WERI-Rb-1 (cell line): ENCODE measurements around the gene PGC.

ENCODE experiments used
- DNase-seq: peaks from one replicate; pipeline ENCODE4 v3.0.0-alpha.2; 2020
- H3K27ac ChIP-seq: fragments of 250-450 bp; sonication (Bioruptor Pico); 2 replicates; pipeline ENCODE4 v1.5.1; 2020; ENCODE audit warnings: mild to moderate bottlenecking, moderate library complexity
- H3K27me3 ChIP-seq: fragments of 250-450 bp; sonication (Bioruptor Pico); 2 replicates; pipeline ENCODE4 v1.5.1; 2021; ENCODE audit warnings: mild to moderate bottlenecking, low read depth, moderate library complexity; ENCODE audit not compliant: insufficient read depth, severe bottlenecking
- H3K36me3 ChIP-seq: fragments of 250-450 bp; sonication (Bioruptor Pico); 2 replicates; pipeline ENCODE4 v1.5.1; 2020; ENCODE audit warnings: mild to moderate bottlenecking, moderate library complexity
- H3K4me3 ChIP-seq: 2 replicates; pipeline ENCODE4 v1.5.1; 2011; ENCODE audit warnings: low read depth, mild to moderate bottlenecking, control low read depth, low read length
- H3K9me3 ChIP-seq: fragments of 250-450 bp; sonication (Bioruptor Pico); 2 replicates; pipeline ENCODE4 v1.5.1; 2021; ENCODE audit warnings: mild to moderate bottlenecking, moderate library complexity; ENCODE audit not compliant: severe bottlenecking
- TF ChIP-seq, protein P1 (sequence below): IDR thresholded peaks from 2 replicates; pipeline ENCODE4 v1.5.1; 2011; ENCODE audit warnings: low read depth, mild to moderate bottlenecking, control low read depth, inconsistent platforms, low read length

The PGC gene

DNA sequence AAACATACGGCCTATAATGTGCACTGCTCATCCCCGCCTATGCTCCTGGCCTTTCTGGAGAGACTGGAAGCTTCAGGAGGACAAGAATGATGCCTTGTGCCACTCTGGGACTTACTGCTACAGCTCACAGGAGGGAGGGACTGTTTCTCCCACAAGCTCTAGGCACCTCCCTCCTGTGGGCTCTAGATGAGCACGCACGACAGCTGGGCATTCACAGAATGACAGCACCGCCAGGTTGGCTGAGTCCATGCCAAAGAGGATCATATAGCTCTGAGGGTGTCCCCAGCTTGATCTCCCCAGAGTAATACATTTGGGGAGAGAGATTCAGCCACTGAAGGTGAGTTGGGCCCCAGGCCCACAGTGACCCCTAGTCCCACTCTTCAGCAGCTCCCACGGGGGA is 10.1 kb upstream of the PGC start:
- H3K4me3 ChIP-seq: no peak overlapping the region
- DNase-seq: peak; percentile 55

DNA sequence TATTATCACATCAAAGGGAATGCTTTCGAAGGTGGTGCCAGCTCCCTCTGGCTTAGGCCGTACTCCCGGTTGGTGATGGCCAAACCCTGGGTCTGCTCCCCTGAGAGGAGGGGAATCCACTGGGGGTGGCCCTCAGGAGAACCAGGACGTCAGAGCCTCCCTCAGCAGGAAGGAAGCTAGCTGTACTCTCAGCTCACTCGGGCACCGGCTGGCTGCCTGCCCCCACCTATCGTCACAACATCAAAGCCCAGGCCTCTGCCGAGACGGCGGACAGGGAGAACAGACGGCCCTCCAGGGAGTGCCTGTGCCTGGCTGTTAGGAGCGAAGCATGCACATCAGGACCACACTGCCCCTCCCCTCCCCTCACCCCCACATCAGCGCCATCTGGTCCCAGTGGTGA is 9.2 kb upstream of the PGC start:
- Histone ChIP-seq H3K4me3 (no peak overlapping the region), H3K27ac (no peak overlapping the region), H3K27me3 (no peaks in the 10 kb centered on the region), H3K36me3 (no peaks in the 10 kb centered on the region), H3K9me3 (no peaks in the 10 kb centered on the region)
- no peak for DNase-seq
- TF ChIP-seq, protein P1, sequence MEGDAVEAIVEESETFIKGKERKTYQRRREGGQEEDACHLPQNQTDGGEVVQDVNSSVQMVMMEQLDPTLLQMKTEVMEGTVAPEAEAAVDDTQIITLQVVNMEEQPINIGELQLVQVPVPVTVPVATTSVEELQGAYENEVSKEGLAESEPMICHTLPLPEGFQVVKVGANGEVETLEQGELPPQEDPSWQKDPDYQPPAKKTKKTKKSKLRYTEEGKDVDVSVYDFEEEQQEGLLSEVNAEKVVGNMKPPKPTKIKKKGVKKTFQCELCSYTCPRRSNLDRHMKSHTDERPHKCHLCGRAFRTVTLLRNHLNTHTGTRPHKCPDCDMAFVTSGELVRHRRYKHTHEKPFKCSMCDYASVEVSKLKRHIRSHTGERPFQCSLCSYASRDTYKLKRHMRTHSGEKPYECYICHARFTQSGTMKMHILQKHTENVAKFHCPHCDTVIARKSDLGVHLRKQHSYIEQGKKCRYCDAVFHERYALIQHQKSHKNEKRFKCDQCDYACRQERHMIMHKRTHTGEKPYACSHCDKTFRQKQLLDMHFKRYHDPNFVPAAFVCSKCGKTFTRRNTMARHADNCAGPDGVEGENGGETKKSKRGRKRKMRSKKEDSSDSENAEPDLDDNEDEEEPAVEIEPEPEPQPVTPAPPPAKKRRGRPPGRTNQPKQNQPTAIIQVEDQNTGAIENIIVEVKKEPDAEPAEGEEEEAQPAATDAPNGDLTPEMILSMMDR: no peak

More for the DNA sequence above, 10.1 kb upstream of the PGC start:
- TF ChIP-seq, protein P1: no peak
- no peak overlapping the region for H3K27ac ChIP-seq
- H3K27me3 ChIP-seq: no peaks in the 10 kb centered on the region
- H3K9me3 ChIP-seq: no peaks in the 10 kb centered on the region
- H3K36me3 ChIP-seq: no peaks in the 10 kb centered on the region

DNA sequence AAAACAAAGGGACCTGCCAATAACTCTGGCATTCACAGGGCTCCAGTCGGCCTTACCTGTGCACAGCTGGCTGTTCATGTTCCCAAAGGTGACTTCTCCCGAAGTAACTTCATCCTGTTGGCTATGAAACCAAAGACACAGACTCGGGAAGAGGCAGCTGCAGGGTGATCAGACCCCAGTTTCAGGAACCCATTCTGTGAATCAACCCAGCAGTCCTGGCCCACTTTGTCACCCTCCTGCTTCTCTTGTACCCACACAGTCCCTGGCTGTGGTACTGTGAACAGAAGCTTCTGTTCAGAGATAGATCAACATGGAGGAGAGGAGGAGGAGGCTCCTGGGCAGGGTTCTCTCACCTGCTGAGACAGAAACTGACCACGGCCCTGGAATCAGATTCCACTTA is 8.7 kb upstream of the PGC start:
- Histone ChIP-seq H3K27me3 (no peaks in the 10 kb centered on the region), H3K36me3 (no peaks in the 10 kb centered on the region), H3K9me3 (no peaks in the 10 kb centered on the region), H3K4me3 (no peak overlapping the region), H3K27ac (no peak overlapping the region)
- DNase-seq: no peak
- TF ChIP-seq, protein P1: no peak

DNA sequence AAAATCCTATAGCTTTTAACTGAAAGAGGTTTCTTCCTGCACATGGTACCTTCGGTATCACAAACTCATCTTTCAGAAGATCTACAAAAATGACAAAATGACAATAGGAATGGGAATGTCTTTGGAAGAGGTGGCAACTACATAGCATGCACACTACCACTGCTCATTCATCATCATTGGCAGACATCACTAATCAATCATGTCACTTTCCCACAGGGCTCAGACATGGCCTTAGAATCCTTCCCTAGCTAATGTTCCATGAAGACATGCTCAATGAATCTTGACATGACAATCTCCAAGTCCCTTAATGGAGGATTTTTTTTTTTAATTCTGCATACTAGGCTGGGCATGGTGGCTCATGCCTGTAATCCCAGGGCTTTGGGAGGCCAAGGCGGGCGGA is 3.2 kb upstream of the PGC start:
- peak; percentile 51 for DNase-seq
- Histone ChIP-seq H3K9me3 (no peaks in the 10 kb centered on the region), H3K27me3 (no peaks in the 10 kb centered on the region), H3K36me3 (no peaks in the 10 kb centered on the region), H3K27ac (no peak overlapping the region), H3K4me3 (no peak overlapping the region)
- TF ChIP-seq, protein P1: no peak

DNA sequence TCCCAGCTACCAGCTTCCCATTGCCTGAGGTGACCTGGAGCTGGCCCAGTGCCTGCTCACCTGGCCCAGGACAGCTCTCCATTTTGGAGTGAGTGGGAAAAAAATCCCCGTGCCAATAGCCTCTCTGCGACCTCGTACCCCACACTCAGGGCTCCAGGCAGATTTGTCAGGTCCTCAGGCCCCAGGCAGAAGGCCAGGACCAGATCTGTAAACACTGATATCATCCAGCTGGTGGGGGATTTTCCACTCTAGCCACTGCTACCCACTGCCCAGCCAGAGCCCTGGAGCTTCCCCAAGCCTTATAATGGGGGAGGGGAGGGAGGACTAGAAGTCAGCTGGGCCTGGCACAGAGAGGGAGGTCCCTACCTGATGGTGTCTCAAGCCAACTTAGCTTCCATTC is 1.3 kb upstream of the PGC start:
- H3K9me3 ChIP-seq: no peaks in the 10 kb centered on the region
- no peaks in the 10 kb centered on the region for H3K27me3 ChIP-seq
- H3K36me3 ChIP-seq: no peaks in the 10 kb centered on the region
- TF ChIP-seq, protein P1: no peak
- no peak for DNase-seq
- no peak overlapping the region for H3K4me3 ChIP-seq
- H3K27ac ChIP-seq: no peak overlapping the region

DNA sequence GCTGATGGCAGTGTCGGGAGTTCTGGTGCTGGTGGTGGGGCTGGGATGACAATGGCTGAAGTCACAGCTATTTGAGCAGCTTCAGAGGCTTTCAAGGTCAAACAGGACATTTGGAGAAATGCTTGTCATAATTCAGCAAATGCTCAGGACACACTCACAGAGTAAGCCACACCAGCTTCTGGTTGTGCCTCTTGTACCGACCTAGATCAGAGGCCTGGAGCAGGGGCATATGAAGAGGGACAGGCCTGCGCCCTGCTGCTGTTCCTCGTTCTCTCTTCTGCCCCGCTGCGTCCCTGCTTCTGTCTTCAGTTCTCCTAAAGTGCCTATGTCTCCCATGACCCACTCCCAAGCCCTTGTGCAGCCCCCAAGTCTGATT is 893 bp upstream of the PGC start:
- TF ChIP-seq, protein P1: no peak
- Histone ChIP-seq H3K27ac (no peak overlapping the region), H3K4me3 (no peak overlapping the region), H3K36me3 (no peaks in the 10 kb centered on the region), H3K9me3 (no peaks in the 10 kb centered on the region), H3K27me3 (no peaks in the 10 kb centered on the region)
- no peak for DNase-seq
